ENCODE measurements around the gene KLHL7.

- TF ChIP-seq CTCF (conservative IDR thresholded peaks at IDR 0.05; ENCODE audit: low read length), result no peak
- TF ChIP-seq EZH2phosphoT487 (IDR thresholded peaks at IDR 0.05; ENCODE audit: borderline replicate concordance), result no peak
Observed at GRCh38 chr7:23065974-23066373, 39.6 kb upstream of the KLHL7 start.

Data from Loucy (cell line).